Smooth muscle cell (in vitro differentiated cells): ENCODE results near the gene NSF. TPM values are rescaled to one million over a fixed set of nuclear protein-coding genes. Genes with fewer than 3 reads are reported as not detected.

Experiments used
- DNase-seq: peaks from one replicate; lab custom pipeline; 2025; ENCODE audit not compliant: unreplicated experiment; lab: John Stamatoyannopoulos, UW
- H2AFZ ChIP-seq: fragments of 200-600 bp; sonication (generic); 2 replicates; pipeline ENCODE4 v1.6.0; 2016; ENCODE audit warnings: antibody characterized with exemption, low read depth, mild to moderate bottlenecking
- H3F3A ChIP-seq: fragments of 200-600 bp; sonication (generic); 2 replicates; pipeline ENCODE4 v1.6.0; 2017; ENCODE audit warnings: antibody characterized with exemption, low read depth
- H3K27ac ChIP-seq: fragments of 200-600 bp; sonication (generic); 2 replicates; pipeline ENCODE4 v1.5.1; 2016; ENCODE audit warnings: low read depth, mild to moderate bottlenecking
- H3K27me3 ChIP-seq: fragments of 200-600 bp; sonication (generic); 2 replicates; pipeline ENCODE4 v1.6.1; 2016; ENCODE audit warnings: low read depth, mild to moderate bottlenecking
- H3K36me3 ChIP-seq: fragments of 200-600 bp; sonication (generic); 2 replicates; pipeline ENCODE4 v1.5.1; 2016; ENCODE audit warnings: low read depth
- H3K4me1 ChIP-seq: fragments of 200-600 bp; sonication (generic); 2 replicates; pipeline ENCODE4 v1.5.1; 2016; ENCODE audit warnings: low read depth
- H3K4me2 ChIP-seq: fragments of 200-600 bp; sonication (generic); 2 replicates; pipeline ENCODE4 v1.6.0; 2016; ENCODE audit warnings: mild to moderate bottlenecking
- H3K4me3 ChIP-seq: fragments of 200-600 bp; sonication (generic); 2 replicates; pipeline ENCODE4 v1.5.1; 2016; ENCODE audit warnings: mild to moderate bottlenecking
- H3K79me2 ChIP-seq: fragments of 200-600 bp; sonication (generic); 2 replicates; pipeline ENCODE4 v1.6.0; 2016; ENCODE audit warnings: low read depth, mild to moderate bottlenecking
- H3K9ac ChIP-seq: fragments of 200-600 bp; sonication (generic); 2 replicates; pipeline ENCODE4 v1.6.0; 2016; ENCODE audit warnings: low read depth
- H3K9me3 ChIP-seq: fragments of 200-600 bp; sonication (generic); replicated peaks from 2 replicates; pipeline ENCODE4 v1.5.1; 2016; ENCODE audit warnings: low read depth
- H4K20me1 ChIP-seq: fragments of 200-600 bp; sonication (generic); 2 replicates; pipeline ENCODE4 v1.6.0; 2016; ENCODE audit warnings: low read depth
- WGBS: methylation state at CpG from one replicate; pipeline ENCODE4 v1.1.7; 2016; ENCODE audit warnings: low lambda C conversion rate; 5-methylcytosine and 5-hydroxymethylcytosine counted together
- polyA plus RNA-seq: library from polyadenylated mRNA; unstranded; fragments of >200 nt; fragmentation: Nextera tagmentation; extraction: Ambion mirVana; gene quantifications from 2 replicates; pipeline ENCODE4 v1.2.1, GENCODE V29; 2016
- total RNA-seq: library from RNA; depleted of rRNA; stranded (reverse); fragments of >200 nt; gene quantifications from 2 replicates; pipeline ENCODE4 v1.2.3, GENCODE V29; 2014
- TF ChIP-seq, protein P1 (sequence below): fragments of 200-600 bp; sonication (generic); IDR thresholded peaks from 2 replicates; pipeline ENCODE4 v1.5.1; 2017; ENCODE audit warnings: borderline replicate concordance, mild to moderate bottlenecking, antibody characterized with exemption; ENCODE audit not compliant: insufficient read depth, poor library complexity, severe bottlenecking

Gene NSF
- total and polyA plus RNA-seq, 2 experiments from 2014 or later, result 27.7 to 34.0 TPM

DNA sequence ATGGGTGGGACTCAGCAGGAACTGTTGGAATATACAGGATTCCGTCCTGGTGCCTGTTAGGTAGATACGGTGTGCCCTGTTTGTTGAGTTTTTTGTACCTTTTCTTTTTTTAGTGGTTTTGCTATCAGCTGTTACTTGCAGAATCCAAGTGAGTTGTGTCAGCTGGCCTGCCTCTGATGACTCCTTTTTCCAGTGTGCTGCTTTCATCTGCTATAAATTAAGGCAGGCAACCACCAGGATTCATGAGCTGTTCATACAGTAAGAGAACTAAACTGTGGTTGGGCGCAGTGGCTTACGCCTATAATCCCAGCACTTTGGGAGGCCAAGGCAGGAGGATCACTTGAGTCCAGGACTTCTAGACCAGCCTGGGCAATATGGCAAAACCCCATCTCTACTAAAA, 148.1 kb downstream of the NSF start:
- Histone ChIP-seq H3K36me3 (no peaks in the 10 kb centered on the region), H3F3A (peaks cover 5% of the 10 kb centered on the region)
- 90% methylated on average over 4 of the region's 4 CpGs for WGBS

DNA sequence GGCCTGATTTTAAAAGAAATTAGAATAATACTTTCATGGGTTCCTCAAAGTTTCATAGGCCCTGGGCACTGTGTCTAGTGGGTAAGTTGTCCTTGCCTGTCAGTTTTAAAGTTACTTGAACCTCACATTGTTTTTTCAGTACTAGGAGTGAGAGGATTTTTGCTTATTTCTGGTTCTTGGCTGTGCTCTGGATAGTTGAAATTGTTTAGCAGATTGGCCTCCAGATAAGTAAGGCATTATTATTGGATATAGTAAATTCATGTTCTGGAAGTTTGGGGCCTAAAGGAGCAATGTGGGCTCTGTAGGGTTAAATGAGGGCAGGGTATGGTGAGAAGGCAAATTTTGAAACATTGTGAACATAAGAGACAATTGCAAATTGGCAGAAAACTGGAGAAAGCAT, 149.5 kb downstream of the NSF start:
- no peaks in the 10 kb centered on the region for H3K27me3 ChIP-seq
- no peak for DNase-seq

More for the DNA sequence above, 148.1 kb downstream of the NSF start:
- H3K9me3 ChIP-seq, result no peaks in the 10 kb centered on the region
- no peaks in the 10 kb centered on the region for H3K27me3 ChIP-seq
- H2AFZ ChIP-seq, result no peak overlapping the region
- DNase-seq, result no peak
- no peak overlapping the region for H3K27ac ChIP-seq
- no peak overlapping the region for H3K4me2 ChIP-seq
- peaks cover 11% of the 10 kb centered on the region for H3K4me1 ChIP-seq
- no peak overlapping the region for H3K4me3 ChIP-seq
- H3K9ac ChIP-seq, result no peak overlapping the region
- TF ChIP-seq, protein P1, sequence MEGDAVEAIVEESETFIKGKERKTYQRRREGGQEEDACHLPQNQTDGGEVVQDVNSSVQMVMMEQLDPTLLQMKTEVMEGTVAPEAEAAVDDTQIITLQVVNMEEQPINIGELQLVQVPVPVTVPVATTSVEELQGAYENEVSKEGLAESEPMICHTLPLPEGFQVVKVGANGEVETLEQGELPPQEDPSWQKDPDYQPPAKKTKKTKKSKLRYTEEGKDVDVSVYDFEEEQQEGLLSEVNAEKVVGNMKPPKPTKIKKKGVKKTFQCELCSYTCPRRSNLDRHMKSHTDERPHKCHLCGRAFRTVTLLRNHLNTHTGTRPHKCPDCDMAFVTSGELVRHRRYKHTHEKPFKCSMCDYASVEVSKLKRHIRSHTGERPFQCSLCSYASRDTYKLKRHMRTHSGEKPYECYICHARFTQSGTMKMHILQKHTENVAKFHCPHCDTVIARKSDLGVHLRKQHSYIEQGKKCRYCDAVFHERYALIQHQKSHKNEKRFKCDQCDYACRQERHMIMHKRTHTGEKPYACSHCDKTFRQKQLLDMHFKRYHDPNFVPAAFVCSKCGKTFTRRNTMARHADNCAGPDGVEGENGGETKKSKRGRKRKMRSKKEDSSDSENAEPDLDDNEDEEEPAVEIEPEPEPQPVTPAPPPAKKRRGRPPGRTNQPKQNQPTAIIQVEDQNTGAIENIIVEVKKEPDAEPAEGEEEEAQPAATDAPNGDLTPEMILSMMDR, result no peak
- no peaks in the 10 kb centered on the region for H4K20me1 ChIP-seq
- no peaks in the 10 kb centered on the region for H3K79me2 ChIP-seq

DNA sequence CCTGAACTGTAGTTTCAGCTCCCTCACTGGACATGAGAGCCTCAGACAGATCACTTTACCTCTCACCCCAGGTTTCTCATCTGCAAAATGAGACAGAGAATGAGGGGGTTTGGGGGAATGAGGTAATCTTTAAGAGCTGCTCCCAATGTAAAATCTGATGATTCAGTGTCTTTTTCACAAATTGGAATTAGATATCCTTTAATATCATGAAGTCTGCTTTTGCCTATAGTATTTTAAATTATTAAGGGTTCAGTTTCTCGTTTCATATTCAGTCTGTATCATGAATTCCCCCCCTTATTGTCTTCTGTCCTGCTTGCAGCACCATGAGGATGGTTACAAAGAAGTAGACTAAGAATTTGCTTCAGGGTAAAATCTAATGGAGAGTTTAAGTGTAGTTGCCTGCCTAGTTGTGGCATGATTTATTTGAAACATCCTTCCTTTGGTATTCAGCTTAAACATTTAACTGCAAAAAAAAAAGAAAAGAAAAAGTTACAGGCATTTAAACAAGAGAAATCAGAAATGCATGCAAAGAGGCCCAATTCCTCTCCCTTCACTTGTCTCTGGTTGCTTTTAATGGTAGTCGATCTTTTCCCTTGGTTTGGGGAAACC, 150.8 kb downstream of the NSF start:
- Histone ChIP-seq H3K79me2 (no peaks in the 10 kb centered on the region), H3K4me3 (no peak overlapping the region), H3K4me2 (no peak overlapping the region), H3F3A (peaks cover 5% of the 10 kb centered on the region), H3K36me3 (no peaks in the 10 kb centered on the region), H3K9ac (no peak overlapping the region), H3K9me3 (no peaks in the 10 kb centered on the region), H3K27me3 (no peaks in the 10 kb centered on the region), H4K20me1 (no peaks in the 10 kb centered on the region), H3K27ac (peak overlapping the region; percentile 55), H3K4me1 (peaks cover 15% of the 10 kb centered on the region), H2AFZ (no peak overlapping the region)
- DNase-seq, result no peak
- TF ChIP-seq, protein P1, result no peak
- 87% methylated on average over 2 of the region's 2 CpGs for WGBS

More for the DNA sequence above, 149.5 kb downstream of the NSF start:
- Histone ChIP-seq H3K4me2 (no peak overlapping the region), H3K9ac (no peak overlapping the region), H3K36me3 (no peaks in the 10 kb centered on the region), H3K27ac (no peak overlapping the region), H4K20me1 (no peaks in the 10 kb centered on the region), H3K79me2 (no peaks in the 10 kb centered on the region), H3K9me3 (no peaks in the 10 kb centered on the region), H3K4me3 (no peak overlapping the region), H3F3A (peaks cover 5% of the 10 kb centered on the region), H3K4me1 (peaks cover 14% of the 10 kb centered on the region), H2AFZ (no peak overlapping the region)
- TF ChIP-seq, protein P1, result no peak
